Measurements from ENCODE around the gene CDC42.

DNA sequence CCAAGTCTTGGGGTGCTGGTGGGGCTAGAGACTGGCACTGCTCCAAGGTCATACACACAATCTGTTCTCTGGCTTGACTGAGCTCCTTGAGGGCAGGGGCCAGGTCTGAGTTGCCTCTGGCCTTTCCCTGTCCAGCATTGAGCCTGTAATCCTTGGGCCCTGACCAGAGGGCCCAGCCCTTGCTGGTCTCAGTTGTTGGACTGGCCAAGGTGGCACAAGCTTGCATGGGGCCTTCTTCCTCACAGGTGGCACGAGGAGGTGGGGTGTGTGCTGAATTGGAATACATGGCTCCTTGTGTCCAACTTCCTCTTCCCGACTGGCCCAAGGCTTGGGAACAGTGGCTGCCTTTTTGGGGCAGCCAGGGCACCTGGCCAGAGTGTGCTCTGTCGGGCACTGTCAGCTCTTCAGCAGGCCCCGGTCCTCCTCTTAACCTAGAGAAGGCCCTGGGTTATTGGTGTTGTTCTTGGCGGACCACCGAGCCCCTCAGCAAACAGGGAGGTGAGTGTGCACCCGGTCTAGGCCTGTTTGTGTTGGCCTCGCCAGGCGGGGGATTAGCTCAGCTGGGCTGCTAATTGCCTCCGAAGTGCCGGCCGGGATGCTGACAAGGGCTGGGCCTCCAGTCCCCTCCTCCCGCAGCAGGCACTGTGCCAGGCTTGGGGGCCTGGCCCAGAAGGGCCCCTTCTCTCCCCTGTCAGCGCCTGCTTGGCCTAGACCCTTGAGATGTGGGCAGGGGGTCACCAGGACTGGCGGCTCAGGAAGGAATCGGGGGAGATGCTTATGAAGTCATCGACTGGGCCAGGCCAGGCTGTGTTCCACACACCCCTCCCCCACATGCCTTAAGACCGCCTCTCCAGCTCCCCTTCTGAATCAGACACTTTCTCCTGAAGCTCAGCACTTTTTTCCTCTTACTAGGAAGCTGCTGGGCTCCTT is 61.8 kb downstream of the CDC42 start:
- no peak for TF ChIP-seq GTF2I (CRISPR knock-in tag; conservative IDR thresholded peaks at IDR 0.05)
- TF ChIP-seq, protein P1, sequence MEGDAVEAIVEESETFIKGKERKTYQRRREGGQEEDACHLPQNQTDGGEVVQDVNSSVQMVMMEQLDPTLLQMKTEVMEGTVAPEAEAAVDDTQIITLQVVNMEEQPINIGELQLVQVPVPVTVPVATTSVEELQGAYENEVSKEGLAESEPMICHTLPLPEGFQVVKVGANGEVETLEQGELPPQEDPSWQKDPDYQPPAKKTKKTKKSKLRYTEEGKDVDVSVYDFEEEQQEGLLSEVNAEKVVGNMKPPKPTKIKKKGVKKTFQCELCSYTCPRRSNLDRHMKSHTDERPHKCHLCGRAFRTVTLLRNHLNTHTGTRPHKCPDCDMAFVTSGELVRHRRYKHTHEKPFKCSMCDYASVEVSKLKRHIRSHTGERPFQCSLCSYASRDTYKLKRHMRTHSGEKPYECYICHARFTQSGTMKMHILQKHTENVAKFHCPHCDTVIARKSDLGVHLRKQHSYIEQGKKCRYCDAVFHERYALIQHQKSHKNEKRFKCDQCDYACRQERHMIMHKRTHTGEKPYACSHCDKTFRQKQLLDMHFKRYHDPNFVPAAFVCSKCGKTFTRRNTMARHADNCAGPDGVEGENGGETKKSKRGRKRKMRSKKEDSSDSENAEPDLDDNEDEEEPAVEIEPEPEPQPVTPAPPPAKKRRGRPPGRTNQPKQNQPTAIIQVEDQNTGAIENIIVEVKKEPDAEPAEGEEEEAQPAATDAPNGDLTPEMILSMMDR (IDR thresholded peaks at IDR 0.05) = no peak
- no peak for TF ChIP-seq SP1 (CRISPR knock-in tag; conservative IDR thresholded peaks at IDR 0.05)
- TF ChIP-seq MYBL2 (CRISPR knock-in tag; IDR thresholded peaks at IDR 0.05) = no peak
- TF ChIP-seq, protein P2, sequence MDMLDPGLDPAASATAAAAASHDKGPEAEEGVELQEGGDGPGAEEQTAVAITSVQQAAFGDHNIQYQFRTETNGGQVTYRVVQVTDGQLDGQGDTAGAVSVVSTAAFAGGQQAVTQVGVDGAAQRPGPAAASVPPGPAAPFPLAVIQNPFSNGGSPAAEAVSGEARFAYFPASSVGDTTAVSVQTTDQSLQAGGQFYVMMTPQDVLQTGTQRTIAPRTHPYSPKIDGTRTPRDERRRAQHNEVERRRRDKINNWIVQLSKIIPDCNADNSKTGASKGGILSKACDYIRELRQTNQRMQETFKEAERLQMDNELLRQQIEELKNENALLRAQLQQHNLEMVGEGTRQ (CRISPR knock-in tag; IDR thresholded peaks at IDR 0.05) = no peak
- TF ChIP-seq, protein P3, sequence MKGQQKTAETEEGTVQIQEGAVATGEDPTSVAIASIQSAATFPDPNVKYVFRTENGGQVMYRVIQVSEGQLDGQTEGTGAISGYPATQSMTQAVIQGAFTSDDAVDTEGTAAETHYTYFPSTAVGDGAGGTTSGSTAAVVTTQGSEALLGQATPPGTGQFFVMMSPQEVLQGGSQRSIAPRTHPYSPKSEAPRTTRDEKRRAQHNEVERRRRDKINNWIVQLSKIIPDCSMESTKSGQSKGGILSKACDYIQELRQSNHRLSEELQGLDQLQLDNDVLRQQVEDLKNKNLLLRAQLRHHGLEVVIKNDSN (CRISPR knock-in tag; IDR thresholded peaks at IDR 0.05) = no peak
- no peak for TF ChIP-seq ETV6 (CRISPR knock-in tag; IDR thresholded peaks at IDR 0.05)
- TF ChIP-seq, protein P4, sequence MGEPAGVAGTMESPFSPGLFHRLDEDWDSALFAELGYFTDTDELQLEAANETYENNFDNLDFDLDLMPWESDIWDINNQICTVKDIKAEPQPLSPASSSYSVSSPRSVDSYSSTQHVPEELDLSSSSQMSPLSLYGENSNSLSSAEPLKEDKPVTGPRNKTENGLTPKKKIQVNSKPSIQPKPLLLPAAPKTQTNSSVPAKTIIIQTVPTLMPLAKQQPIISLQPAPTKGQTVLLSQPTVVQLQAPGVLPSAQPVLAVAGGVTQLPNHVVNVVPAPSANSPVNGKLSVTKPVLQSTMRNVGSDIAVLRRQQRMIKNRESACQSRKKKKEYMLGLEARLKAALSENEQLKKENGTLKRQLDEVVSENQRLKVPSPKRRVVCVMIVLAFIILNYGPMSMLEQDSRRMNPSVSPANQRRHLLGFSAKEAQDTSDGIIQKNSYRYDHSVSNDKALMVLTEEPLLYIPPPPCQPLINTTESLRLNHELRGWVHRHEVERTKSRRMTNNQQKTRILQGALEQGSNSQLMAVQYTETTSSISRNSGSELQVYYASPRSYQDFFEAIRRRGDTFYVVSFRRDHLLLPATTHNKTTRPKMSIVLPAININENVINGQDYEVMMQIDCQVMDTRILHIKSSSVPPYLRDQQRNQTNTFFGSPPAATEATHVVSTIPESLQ (CRISPR knock-in tag; IDR thresholded peaks at IDR 0.05) = no peak
- TF ChIP-seq GABPB1 (CRISPR knock-in tag; IDR thresholded peaks at IDR 0.05) = no peak
- TF ChIP-seq, protein P5, sequence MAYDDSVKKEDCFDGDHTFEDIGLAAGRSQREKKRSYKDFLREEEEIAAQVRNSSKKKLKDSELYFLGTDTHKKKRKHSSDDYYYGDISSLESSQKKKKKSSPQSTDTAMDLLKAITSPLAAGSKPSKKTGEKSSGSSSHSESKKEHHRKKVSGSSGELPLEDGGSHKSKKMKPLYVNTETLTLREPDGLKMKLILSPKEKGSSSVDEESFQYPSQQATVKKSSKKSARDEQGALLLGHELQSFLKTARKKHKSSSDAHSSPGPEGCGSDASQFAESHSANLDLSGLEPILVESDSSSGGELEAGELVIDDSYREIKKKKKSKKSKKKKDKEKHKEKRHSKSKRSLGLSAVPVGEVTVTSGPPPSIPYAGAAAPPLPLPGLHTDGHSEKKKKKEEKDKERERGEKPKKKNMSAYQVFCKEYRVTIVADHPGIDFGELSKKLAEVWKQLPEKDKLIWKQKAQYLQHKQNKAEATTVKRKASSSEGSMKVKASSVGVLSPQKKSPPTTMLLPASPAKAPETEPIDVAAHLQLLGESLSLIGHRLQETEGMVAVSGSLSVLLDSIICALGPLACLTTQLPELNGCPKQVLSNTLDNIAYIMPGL (CRISPR knock-in tag; IDR thresholded peaks at IDR 0.05) = no peak
- TF ChIP-seq, protein P6, sequence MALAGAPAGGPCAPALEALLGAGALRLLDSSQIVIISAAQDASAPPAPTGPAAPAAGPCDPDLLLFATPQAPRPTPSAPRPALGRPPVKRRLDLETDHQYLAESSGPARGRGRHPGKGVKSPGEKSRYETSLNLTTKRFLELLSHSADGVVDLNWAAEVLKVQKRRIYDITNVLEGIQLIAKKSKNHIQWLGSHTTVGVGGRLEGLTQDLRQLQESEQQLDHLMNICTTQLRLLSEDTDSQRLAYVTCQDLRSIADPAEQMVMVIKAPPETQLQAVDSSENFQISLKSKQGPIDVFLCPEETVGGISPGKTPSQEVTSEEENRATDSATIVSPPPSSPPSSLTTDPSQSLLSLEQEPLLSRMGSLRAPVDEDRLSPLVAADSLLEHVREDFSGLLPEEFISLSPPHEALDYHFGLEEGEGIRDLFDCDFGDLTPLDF (CRISPR knock-in tag; IDR thresholded peaks at IDR 0.05) = no peak
